Common myeloid progenitor, CD34-positive (primary cell): ENCODE data around the gene TSFM.

Experiments used
- CTCF ChIA-PET: fragments of 350-600 bp; sonication (Branson Sonifier 250); formaldehyde crosslinking; loops from one replicate; lab custom pipeline; 2021; ENCODE audit warnings: antibody characterized with exemption; lab: Charles Lee
- POLR2A ChIA-PET: fragments of 350-600 bp; sonication (Branson Sonifier 250); formaldehyde crosslinking; loops from one replicate; lab custom pipeline; 2021; ENCODE audit warnings: antibody characterized with exemption; lab: Charles Lee
- DNase-seq, 3 donors: peaks; one replicate each; pipeline versions ENCODE4 v3.0.0 to v3.0.0-alpha.2; 2013
- H3K27ac ChIP-seq, 2 experiments: 1 replicate in 1 of 2; 2 replicates in 1 of 2; pipeline ENCODE4 v1.7.0; 2013; ENCODE audit warnings: inconsistent platforms in 2 of 2, low read length in 2 of 2, mild to moderate bottlenecking in 2 of 2, low read depth in 1 of 2, moderate library complexity in 1 of 2; ENCODE audit not compliant: severe bottlenecking in 2 of 2, insufficient read depth in 1 of 2, poor library complexity in 1 of 2
- H3K27me3 ChIP-seq, 5 experiments: replicated peaks in 2 of 5; 1 replicate in 3 of 5; 2 replicates in 2 of 5; pipeline versions ENCODE4 v1.6.1 to v1.7.0; 2013; ENCODE audit warnings: low read length in 4 of 5, mild to moderate bottlenecking in 2 of 5, moderate library complexity in 2 of 5, inconsistent platforms in 1 of 5; ENCODE audit not compliant: insufficient read depth in 5 of 5, control insufficient read depth in 4 of 5
- H3K36me3 ChIP-seq, 4 experiments: 1 replicate in 2 of 4; 2 replicates in 2 of 4; pipeline versions ENCODE4 v1.6.1 to v1.7.0; 2013; ENCODE audit warnings: low read length in 3 of 4, control low read depth in 1 of 4, mild to moderate bottlenecking in 1 of 4; ENCODE audit not compliant: control insufficient read depth in 4 of 4, insufficient read depth in 4 of 4
- H3K4me1 ChIP-seq, 4 experiments: 1 replicate in 3 of 4; 2 replicates in 1 of 4; pipeline versions ENCODE4 v1.6.1 to v1.7.1; 2013; ENCODE audit warnings: low read length in 3 of 4, mild to moderate bottlenecking in 3 of 4, control low read depth in 1 of 4, inconsistent platforms in 1 of 4, moderate library complexity in 1 of 4; ENCODE audit not compliant: control insufficient read depth in 4 of 4, insufficient read depth in 4 of 4; ENCODE audit errors: control extremely low read depth in 1 of 4
- H3K4me3 ChIP-seq, 7 experiments: 1 replicate in 4 of 7; 2 replicates in 3 of 7; pipeline versions ENCODE4 v1.5.1 to v1.7.0; 2013; ENCODE audit warnings: mild to moderate bottlenecking in 7 of 7, low read length in 6 of 7, moderate library complexity in 6 of 7, inconsistent platforms in 2 of 7, low read depth in 2 of 7, control low read depth in 1 of 7; ENCODE audit not compliant: insufficient read depth in 4 of 7, control insufficient read depth in 1 of 7; ENCODE audit errors: extremely low read depth in 1 of 7
- H3K9me3 ChIP-seq, 5 experiments: 1 replicate in 4 of 5; 2 replicates in 1 of 5; pipeline versions ENCODE4 v1.6.1 to v1.7.1; 2013; ENCODE audit warnings: low read length in 4 of 5, mild to moderate bottlenecking in 2 of 5, inconsistent platforms in 1 of 5, low read depth in 1 of 5, moderate library complexity in 1 of 5; ENCODE audit not compliant: control insufficient read depth in 4 of 5, insufficient read depth in 2 of 5; ENCODE audit errors: control extremely low read depth in 1 of 5
- WGBS: methylation state at CpG from one replicate; pipeline ENCODE4 v1.1.5; 2013; ENCODE audit not compliant: insufficient coverage; 5-methylcytosine and 5-hydroxymethylcytosine counted together

Gene TSFM

GRCh38 chr12:57829025-57829777 lies 46.6 kb downstream of the TSFM start:
- ChIA-PET POLR2A (interaction anchor here (0.6 to 0.7 kb wide), 2 partner anchors 67 to 81 kb away, joined by 3 read pairs; no protein-coding TSS in a partner anchor), CTCF (interaction anchor here (0.6 to 2.9 kb wide), 14 partner anchors 10 to 78 kb away, joined by 3 to 33 read pairs (median 3); partner anchors contain the start of gene AVIL)
- no peak overlapping the region for H3K4me3 ChIP-seq
- peaks cover 9 to 47% (median 45%) of the 10 kb centered on the region in 4 experiments for H3K4me1 ChIP-seq
- WGBS, result 65% methylated on average over 10 of the region's 10 CpGs
- no peaks in the 10 kb centered on the region for H3K27me3 ChIP-seq
- no peaks in the 10 kb centered on the region for H3K9me3 ChIP-seq
- peaks cover 18 to 57% (median 49%) of the 10 kb centered on the region in 4 experiments for H3K36me3 ChIP-seq
- no peak overlapping the region for H3K27ac ChIP-seq
- DNase-seq, result no peak

GRCh38 chr12:57830393-57830792 lies 47.8 kb downstream of the TSFM start:
- H3K27me3 ChIP-seq, result no peaks in the 10 kb centered on the region
- POLR2A ChIA-PET, result no interaction called here
- H3K9me3 ChIP-seq, result no peaks in the 10 kb centered on the region
- no peak for DNase-seq
- H3K4me1 ChIP-seq, result peaks cover 9 to 59% (median 57%) of the 10 kb centered on the region in 4 experiments
- peaks cover 18 to 45% (median 37%) of the 10 kb centered on the region in 4 experiments for H3K36me3 ChIP-seq
- H3K4me3 ChIP-seq, result no peak overlapping the region
- CTCF ChIA-PET, result interaction anchor here (0.7 to 2.7 kb wide), 9 partner anchors 17 to 78 kb away, joined by 3 to 33 read pairs (median 3); no protein-coding TSS in a partner anchor
- no peak overlapping the region for H3K27ac ChIP-seq
- WGBS, result no CpG with 5 or more reads among the region's 2 CpGs

- POLR2A ChIA-PET, result interaction anchor here (1.1 to 2.2 kb wide), 2 partner anchors 11 to 13 kb away, joined by 3 to 5 read pairs; partner anchors contain the start of gene CTDSP2
- Histone ChIP-seq H3K9me3 (no peaks in the 10 kb centered on the region), H3K36me3 (peaks cover 4 to 19% (median 13%) of the 10 kb centered on the region in 4 experiments), H3K4me1 (peaks cover 23 to 84% (median 82%) of the 10 kb centered on the region in 4 experiments), H3K4me3 (no peak overlapping the region), H3K27ac (peak overlapping the region in 1 of 2 experiments; percentile 31), H3K27me3 (no peaks in the 10 kb centered on the region)
- no peak for DNase-seq
- CTCF ChIA-PET, result interaction anchor here (0.7 to 10.2 kb wide), 13 partner anchors 15 to 70 kb away, joined by 3 to 313 read pairs (median 4); partner anchors contain the start of genes AVIL, CTDSP2 and EEF1AKMT3
- 73% methylated on average over 9 of the region's 10 CpGs for WGBS
Measured at GRCh38 chr12:57832966-57833365, 50.4 kb downstream of the TSFM start.

GRCh38 chr12:57833672-57834071 lies 51.1 kb downstream of the TSFM start:
- CTCF ChIA-PET, result interaction anchor here (0.7 to 10.2 kb wide), 7 partner anchors 14 to 69 kb away, joined by 3 to 313 read pairs (median 7); partner anchors contain the start of genes AVIL and CTDSP2
- peaks cover 26 to 91% (median 89%) of the 10 kb centered on the region in 4 experiments for H3K4me1 ChIP-seq
- peaks cover 4 to 15% (median 9%) of the 10 kb centered on the region in 4 experiments for H3K36me3 ChIP-seq
- DNase-seq, result no peak
- H3K9me3 ChIP-seq, result no peaks in the 10 kb centered on the region
- POLR2A ChIA-PET, result interaction anchor here (2.2 kb wide), 1 partner anchor 13 kb away, joined by 5 read pairs; the partner anchor contains the start of gene CTDSP2
- H3K4me3 ChIP-seq, result no peak overlapping the region
- no peaks in the 10 kb centered on the region for H3K27me3 ChIP-seq
- WGBS, result 95% methylated on average over 2 of the region's 3 CpGs
- H3K27ac ChIP-seq, result no peak overlapping the region

GRCh38 chr12:57834086-57834876 lies 51.7 kb downstream of the TSFM start:
- Histone ChIP-seq H3K4me1 (peaks cover 31 to 91% (median 90%) of the 10 kb centered on the region in 4 experiments), H3K27me3 (no peaks in the 10 kb centered on the region), H3K9me3 (no peaks in the 10 kb centered on the region), H3K27ac (peak overlapping the region in 1 of 2 experiments; percentile 57), H3K36me3 (peaks cover under 1 to 9% (median 3%) of the 10 kb centered on the region in 4 experiments), H3K4me3 (peak overlapping the region in 1 of 7 experiments; percentile 30)
- no CpG with 5 or more reads among the region's 1 CpG for WGBS
- ChIA-PET CTCF (interaction anchor here (0.9 to 10.2 kb wide), 4 partner anchors 14 to 81 kb away, joined by 3 to 313 read pairs (median 90); partner anchors contain the start of genes AVIL and CTDSP2), POLR2A (interaction anchor here (0.6 to 3.2 kb wide), 4 partner anchors 12 to 1074 kb away, joined by 3 to 14 read pairs (median 4); partner anchors contain the start of gene CTDSP2)
- DNase-seq, result no peak
